GM12801 (cell line): ENCODE measurements around the gene TOB2.

Experiments used
- TF ChIP-seq, protein P1 (sequence below): IDR thresholded peaks from one replicate; pipeline ENCODE4 v1.5.1; 2011; ENCODE audit warnings: control low read depth; ENCODE audit not compliant: insufficient read length; ENCODE audit errors: extremely low read depth

The TOB2 gene

DNA sequence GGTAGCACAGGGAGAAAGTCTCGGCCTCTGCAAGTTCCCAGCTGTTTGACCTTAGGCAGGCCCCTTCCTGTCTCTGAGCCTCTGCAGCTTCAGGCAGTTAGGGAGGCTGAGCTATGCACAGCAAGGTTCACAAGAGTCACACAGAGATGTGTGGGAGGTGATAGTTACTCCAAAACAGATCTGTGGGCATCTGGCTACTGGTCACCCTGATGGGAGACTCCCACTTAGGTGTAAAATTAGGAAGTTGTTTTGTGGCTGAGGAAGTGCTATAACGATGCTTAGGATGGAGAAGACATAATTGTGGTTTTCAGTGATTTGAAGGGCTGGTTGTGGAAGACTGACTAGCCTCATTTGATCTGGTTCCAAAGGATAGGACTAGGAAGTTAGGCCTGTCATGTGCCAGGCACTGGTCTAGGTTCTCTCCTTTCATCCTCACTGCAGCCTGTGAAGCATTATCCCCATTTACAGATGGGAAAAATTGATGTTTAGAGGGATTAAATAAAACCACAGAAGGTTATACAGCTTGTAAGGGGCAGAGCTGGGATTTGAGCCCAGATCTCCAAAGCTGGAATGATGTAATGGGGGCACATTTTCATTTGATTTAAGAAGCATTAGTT is 35.8 kb upstream of the TOB2 start:
- TF ChIP-seq, protein P1, sequence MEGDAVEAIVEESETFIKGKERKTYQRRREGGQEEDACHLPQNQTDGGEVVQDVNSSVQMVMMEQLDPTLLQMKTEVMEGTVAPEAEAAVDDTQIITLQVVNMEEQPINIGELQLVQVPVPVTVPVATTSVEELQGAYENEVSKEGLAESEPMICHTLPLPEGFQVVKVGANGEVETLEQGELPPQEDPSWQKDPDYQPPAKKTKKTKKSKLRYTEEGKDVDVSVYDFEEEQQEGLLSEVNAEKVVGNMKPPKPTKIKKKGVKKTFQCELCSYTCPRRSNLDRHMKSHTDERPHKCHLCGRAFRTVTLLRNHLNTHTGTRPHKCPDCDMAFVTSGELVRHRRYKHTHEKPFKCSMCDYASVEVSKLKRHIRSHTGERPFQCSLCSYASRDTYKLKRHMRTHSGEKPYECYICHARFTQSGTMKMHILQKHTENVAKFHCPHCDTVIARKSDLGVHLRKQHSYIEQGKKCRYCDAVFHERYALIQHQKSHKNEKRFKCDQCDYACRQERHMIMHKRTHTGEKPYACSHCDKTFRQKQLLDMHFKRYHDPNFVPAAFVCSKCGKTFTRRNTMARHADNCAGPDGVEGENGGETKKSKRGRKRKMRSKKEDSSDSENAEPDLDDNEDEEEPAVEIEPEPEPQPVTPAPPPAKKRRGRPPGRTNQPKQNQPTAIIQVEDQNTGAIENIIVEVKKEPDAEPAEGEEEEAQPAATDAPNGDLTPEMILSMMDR = no peak

DNA sequence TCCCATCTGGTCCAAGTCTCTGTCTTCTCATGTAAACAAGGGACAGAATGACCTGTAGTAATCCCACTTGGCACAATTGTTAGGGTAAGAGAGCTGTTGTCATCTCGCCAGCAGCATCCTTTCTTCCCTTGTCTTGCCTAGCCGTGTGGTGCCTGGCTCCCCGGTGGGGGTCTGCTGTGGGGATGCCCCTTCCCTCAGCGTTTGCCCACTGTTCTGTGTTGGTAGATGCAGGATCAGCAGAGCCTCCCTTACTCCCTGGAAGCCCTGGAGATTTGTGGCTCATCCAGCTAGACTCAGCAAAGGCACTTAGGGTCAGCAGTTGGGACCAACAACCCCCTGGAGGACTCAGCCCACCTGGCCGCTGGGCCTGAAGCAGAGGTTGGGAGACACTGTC is 35.3 kb upstream of the TOB2 start:
- TF ChIP-seq, protein P1 = no peak

DNA sequence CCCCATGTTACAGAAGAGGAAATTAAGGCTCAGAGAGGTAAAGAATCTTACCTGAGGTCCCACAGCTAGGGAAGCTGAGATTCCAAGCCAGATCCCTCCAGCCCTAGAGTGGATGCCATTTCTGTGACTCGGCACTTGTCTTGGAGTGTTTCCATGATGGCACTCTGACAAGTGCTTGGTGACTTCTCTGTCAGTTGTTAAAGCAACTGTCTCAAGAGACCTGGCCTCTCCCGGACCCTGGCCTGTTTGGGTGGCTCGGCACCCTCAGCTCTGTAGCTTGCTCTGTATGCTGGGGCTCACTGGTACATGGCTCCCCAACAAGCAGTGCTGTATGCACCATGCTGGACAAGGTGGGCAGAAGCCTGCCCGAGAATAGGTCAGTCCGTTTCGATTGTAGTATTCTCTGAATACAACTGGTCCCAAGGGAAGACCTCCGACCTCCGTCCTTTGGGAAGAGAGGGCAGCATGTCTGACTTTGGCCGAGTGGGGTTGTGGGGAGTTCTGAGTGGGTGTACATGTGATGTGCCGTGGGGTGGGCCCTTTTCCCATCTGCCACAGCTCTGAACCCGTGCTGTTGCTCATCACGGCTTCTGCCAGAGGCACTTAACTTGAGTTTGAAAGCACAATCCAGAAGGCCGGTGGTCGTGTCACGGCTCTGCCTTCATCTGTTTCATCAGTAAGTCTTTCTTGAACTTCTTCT is 34.7 kb upstream of the TOB2 start:
- TF ChIP-seq, protein P1 = no peak

- TF ChIP-seq, protein P1 = no peak
Measured at GRCh38 chr22:41480397-41480735, 33.8 kb upstream of the TOB2 start.

- TF ChIP-seq, protein P1 = no peak
Measured at GRCh38 chr22:41479671-41480396, 33.2 kb upstream of the TOB2 start.

DNA sequence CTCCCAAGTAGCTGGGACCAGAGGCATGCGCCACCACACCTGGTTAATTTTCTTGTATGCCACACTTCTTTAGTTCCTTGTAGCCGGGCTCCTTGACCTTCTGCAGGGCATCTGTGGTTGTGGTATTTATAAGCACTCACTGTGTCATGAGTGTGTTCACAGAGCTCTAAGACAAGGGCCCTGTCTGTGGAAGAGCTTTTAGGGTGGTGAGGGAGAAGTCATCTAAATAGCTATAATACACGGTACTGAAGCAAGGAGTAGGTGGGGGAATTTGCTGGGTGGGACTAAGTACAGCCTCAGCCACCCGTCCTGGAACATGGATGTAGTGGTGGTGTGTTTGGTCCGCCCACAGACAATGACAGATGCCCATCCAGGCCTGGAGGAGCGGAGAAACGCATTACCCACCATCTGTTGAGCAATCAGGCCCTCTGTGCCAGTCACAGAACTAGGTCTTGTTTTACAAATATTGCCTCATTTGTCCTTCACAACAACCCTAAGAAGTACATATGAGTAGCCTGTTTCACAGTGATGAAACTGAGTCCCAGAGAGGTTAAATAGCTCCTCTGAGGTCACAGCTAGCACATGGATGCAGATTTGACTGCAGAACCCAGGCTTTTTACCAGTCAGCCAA is 32.4 kb upstream of the TOB2 start:
- TF ChIP-seq, protein P1 = no peak

- TF ChIP-seq, protein P1 = no peak
Measured at GRCh38 chr22:41478473-41478872, 31.9 kb upstream of the TOB2 start.
